H1 (cell line): ENCODE measurements around the gene GPHA2. TPM values are rescaled to one million over a fixed set of nuclear protein-coding genes. Genes with fewer than 3 reads are reported as not detected.

Experiments
- CTBP2 ChIP-seq: IDR thresholded peaks from 2 replicates; pipeline ENCODE4 v1.7.0; 2011; ENCODE audit warnings: borderline replicate concordance, mild to moderate bottlenecking, moderate library complexity, mixed read lengths, low read length; ENCODE audit not compliant: insufficient read depth, insufficient read length
- RAD21 ChIP-seq, 2 experiments: IDR thresholded peaks in 1 of 2; conservative IDR thresholded peaks in 1 of 2; 2 replicates each; pipeline ENCODE4 v1.6.1; 2011; ENCODE audit warnings: low read depth in 2 of 2, low read length in 2 of 2, improper control_type of control experiment in 1 of 2, inconsistent platforms in 1 of 2, mild to moderate bottlenecking in 1 of 2, moderate library complexity in 1 of 2
- polyA plus RNA-seq, 7 experiments: library from polyadenylated mRNA; depleted of rRNA in 3 of 7; stranded (reverse) in 5 of 7; unstranded in 2 of 7; fragments of >200 nt in 5 of 7; fragments of 200-250 nt in 2 of 7; gene quantifications; 1 replicate in 5 of 7; 2 replicates in 1 of 7; 4 replicates in 1 of 7; pipeline versions ENCODE4 v1.2.1 to v1.2.3, GENCODE V29; 2011 to 2013; ENCODE audit warnings: missing spikeins in 2 of 7, mixed read lengths in 2 of 7
- total RNA-seq: library from RNA; stranded (reverse); fragmentation: NEBNext Ultra II Directional; extraction: Animal tissue kit (Norgen Biotek cat#: 25700); gene quantifications from 2 replicates; pipeline ENCODE4 v1.2.1, GENCODE V29; 2021

The GPHA2 gene
- total and polyA plus RNA-seq, 2 of the 8 experiments (the other 6 are each of a cell fraction or from before 2014, with no cell fraction given): 0.97 to 4.4 TPM

- TF ChIP-seq RAD21 (IDR thresholded peaks at IDR 0.05 in 1 of 2, conservative IDR thresholded peaks at IDR 0.05 in 1 of 2; ENCODE audit: low read depth in 2 of 2, low read length in 2 of 2) (no peak), CTBP2 (no peak)
- TF ChIP-seq, all 59 proteins: peak for 0
Measured at GRCh38 chr11:64910451-64911093, 25.1 kb downstream of the GPHA2 start (continued).
